GM18520 (cell line): Measurements from ENCODE around the gene IL21.
"Not testable (repeated sequence)": the region's sequence is repeated elsewhere in the genome, so short reads cannot be mapped to it uniquely, and the experiment has no call there.

Source experiments
- ATAC-seq: cut with Tn5 transposase; IDR thresholded peaks from one replicate; pipeline ENCODE4 v1.9.1; 2021; ENCODE audit not compliant: unreplicated experiment

IL21 gene

DNA sequence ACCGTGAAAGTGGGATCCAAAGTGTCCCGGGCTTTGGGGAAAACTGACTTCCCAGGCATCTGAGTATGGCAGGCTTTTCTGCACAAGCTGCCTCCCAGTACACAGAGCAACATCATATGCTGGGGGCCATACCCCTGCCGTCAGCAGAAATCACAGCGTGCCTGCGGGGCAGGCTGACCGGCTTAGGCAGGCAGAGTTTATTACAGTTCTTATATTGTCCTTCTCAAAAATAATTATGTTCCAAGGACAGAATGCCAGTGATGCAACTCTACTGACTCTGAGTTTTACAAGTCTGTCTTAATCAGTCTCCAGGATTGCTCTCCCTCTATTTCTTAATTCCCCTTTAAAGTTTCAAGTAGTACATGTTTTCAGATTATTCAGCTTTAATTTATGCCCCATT is 37.0 kb downstream of the IL21 start:
- ATAC-seq, result no peak

DNA sequence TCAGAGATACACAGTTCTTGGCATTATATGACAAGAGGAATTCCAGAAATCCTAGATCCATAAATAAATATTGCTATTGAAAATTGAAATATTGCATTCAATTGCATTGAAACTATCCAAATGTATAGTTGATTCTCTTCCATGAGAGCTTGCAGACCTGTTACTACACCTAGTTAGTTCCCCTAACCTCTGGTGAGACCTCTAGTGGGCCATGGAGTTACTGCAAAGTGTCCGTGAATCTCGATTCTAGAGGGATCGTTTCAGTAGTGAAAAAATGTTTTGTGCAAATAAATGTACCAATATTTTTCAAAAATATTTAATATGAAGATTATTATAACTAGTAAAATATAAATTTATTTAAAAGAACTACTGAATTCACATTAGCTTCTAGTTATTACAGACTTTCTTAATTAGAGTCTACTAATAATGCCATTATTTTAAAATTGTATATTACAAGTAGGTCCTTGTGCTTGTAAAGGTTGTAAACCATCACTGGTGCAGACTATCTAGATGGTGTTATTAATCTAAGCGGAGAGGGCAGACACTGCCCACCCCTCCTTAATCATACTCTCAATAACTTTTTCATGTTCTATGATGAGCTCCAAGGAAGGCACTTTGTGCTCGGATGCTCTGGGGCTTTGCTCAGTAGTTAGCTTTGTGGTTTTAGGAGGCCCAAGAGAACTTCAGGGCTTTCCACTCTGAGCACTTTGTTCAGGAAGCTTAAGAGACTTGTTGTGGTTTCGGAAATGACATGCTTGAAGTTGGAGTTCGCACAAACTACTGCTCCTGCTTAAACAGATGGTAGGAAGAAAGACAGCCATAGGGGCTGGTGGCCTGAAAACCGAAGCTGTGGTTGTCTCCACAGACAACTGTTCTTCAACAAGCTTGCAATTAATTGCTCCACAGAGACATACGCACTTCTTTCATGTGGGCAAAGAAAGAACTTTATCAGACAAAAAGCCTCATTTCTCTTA is 42.8 kb downstream of the IL21 start:
- ATAC-seq, result peak; percentile 69

DNA sequence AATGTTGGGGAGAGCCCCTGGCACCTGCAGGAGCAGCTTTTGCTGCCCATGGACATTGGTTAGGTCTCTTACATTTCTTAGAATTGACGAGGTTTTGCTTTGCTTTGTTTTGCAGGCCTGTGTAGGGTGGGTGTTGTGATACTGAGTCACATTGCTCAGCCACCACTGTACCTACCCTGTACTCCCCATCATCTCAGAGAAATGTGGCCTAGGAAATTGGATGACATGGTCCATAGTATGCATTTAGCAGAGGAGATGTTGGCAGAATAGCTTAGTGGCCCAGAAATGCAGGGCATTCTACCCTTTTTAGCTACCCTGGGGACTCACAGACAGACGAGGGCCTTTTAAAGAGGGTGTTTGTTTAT is 43.7 kb downstream of the IL21 start:
- ATAC-seq, result no peak

DNA sequence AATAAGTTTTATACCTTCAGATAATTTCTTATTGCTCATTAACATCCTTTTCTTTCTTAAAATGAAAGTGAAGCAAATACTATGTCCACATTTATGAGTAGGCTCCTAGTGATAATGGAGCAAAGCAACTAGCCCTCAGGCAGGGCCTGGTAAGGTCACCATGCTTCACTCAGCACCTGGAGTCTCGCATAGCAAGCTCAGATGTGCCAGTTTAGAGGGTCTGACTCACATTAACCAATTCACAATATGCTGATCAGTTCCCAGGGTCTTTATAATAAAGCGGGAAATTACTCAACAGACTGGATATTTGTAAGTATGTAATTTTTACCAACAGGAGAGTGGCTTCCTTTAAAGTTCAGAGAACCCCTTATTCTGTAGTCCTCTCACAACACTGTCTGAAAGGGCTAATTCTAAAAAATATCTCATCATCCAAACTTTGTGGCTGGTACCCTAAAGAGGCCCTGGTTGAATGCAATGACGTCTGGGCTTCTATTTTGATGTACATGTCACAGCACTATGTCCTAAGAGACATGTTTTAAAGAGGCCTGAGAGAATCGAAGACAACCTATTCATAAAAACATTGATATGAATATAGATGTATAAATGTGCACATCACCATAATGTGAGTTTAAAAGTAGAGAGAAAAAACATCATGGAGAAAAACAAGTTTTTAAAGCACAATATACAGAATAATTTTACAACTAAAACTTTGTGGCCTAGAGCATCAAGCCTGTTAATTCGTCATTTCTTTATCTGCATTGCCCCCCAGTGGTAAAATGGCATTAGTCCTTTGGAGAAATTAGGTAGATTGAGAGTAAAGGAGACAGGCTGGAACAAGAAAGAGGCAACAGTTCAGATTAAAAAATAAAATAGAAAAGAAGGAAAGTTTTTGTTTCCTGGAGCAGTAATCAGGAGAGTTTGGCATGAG is 44.3 kb downstream of the IL21 start:
- peak; percentile 58 for ATAC-seq

DNA sequence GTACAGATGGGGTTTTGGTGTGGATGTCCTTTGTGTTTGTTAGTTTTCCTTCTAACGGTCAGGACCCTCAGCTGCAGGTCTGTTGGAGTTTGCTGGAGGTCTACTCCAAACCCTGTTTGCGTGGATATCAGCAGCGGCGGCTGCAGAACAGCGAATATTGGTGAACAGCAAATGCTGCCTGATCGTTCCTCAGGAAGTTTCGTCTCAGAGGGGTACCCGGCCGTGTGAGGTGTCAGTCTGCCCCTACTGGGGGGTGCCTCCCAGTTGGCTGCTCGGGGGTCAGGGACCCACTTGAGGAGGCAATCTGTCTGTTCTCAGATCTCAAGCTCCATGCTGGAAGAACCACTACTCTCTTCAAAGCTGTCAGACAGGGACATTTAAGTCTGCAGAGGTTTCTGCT is 46.5 kb downstream of the IL21 start:
- ATAC-seq, result not testable (repeated sequence)

DNA sequence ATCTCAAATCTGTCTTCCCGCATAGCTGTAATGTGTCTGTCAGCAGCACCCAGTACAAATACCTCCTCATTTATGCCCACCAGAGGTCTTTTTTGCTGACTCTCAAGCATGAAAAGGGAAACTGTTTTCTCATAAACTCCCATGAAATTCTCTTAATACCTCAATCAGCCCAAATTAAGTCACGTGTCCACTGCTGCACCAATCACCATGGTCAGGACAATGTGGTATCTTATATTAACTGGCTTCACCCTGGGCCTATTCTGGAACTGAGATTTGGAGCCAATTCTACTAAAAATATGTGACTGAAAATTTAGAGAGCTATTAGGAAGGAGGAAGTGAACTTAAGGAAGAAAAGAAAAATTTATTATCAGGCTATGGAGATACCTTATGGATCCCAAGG is 58.4 kb downstream of the IL21 start:
- no peak for ATAC-seq
